Brain microvascular endothelial cell (primary cell): ENCODE measurements around the gene LENG8.

ENCODE experiments used
- DNase-seq: peaks from one replicate; pipeline ENCODE4 v3.0.0-alpha.2; 2020
- H3K27ac ChIP-seq: fragments of 250-450 bp; sonication (Bioruptor Pico); 2 replicates; pipeline ENCODE4 v1.5.1; 2020; ENCODE audit warnings: mild to moderate bottlenecking, moderate library complexity
- H3K27me3 ChIP-seq: fragments of 250-450 bp; sonication (Bioruptor Pico); replicated peaks from 2 replicates; pipeline ENCODE4 v1.5.1; 2020; ENCODE audit warnings: mild to moderate bottlenecking
- H3K36me3 ChIP-seq: fragments of 250-450 bp; sonication (Bioruptor Pico); replicated peaks from 2 replicates; pipeline ENCODE4 v1.5.1; 2020; ENCODE audit warnings: mild to moderate bottlenecking
- H3K4me3 ChIP-seq: 2 replicates; pipeline ENCODE4 v1.5.1; 2011; ENCODE audit warnings: low read depth, mild to moderate bottlenecking, control low read depth, low read length, moderate library complexity
- CTCF ChIP-seq: IDR thresholded peaks from 2 replicates; pipeline ENCODE4 v1.5.1; 2011; ENCODE audit warnings: low read depth, mild to moderate bottlenecking, moderate library complexity, low read length, control low read depth, inconsistent platforms; ENCODE audit errors: missing control alignments
- in situ Hi-C: cut with HindIII; loops from 2 replicates; pipeline ENCODE4 v1.10.0; 2017; ENCODE audit warnings: low sequenced_read_pairs, low pct_ligation_motif_present

The LENG8 gene

DNA sequence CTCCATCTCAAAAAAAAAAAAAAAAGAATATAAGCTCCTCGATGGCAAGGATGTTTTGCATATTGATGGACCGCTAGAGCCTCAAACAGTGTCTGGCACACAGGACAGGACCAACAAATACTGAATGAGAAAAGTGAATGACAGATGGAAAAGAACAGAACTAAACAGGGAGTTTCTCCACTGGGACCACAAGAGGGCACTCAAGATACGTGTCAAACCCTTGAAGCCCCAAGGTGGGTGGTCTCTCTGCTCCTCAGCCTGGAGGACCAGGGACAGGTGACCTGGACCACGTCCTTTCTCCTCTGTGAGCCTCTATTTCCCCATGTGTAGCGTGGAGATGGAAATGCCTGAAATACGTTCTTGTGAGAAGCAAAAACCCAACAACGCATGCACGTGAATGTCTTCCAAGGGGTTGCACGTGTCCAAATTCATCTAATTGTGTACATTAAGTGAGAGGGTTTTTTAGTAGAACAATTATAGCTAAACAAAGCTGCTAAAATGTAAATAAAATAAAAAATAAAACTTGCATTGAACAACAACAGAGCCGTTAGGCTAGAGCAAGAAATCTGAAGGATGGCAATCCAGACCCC is 29.8 kb downstream of the LENG8 start:
- in situ Hi-C loops: no loop called here
- DNase-seq: no peak

GRCh38 chr19:54480051-54480450 is 31.1 kb downstream of the LENG8 start:
- in situ Hi-C loops: no loop called here
- no peak overlapping the region for H3K4me3 ChIP-seq
- no peaks in the 10 kb centered on the region for H3K36me3 ChIP-seq
- H3K27ac ChIP-seq: no peak overlapping the region
- no peak for DNase-seq
- no peaks in the 10 kb centered on the region for H3K27me3 ChIP-seq
- no peak for TF ChIP-seq CTCF

More for the DNA sequence above, 29.8 kb downstream of the LENG8 start:
- Histone ChIP-seq H3K27me3 (no peaks in the 10 kb centered on the region), H3K4me3 (no peak overlapping the region), H3K36me3 (no peaks in the 10 kb centered on the region), H3K27ac (no peak overlapping the region)
- TF ChIP-seq CTCF: peak; percentile 78

GRCh38 chr19:54481326-54481930 is 32.4 kb downstream of the LENG8 start:
- H3K27ac ChIP-seq: no peak overlapping the region
- H3K27me3 ChIP-seq: no peaks in the 10 kb centered on the region
- peak; percentile 84 for TF ChIP-seq CTCF
- DNase-seq: no peak
- in situ Hi-C loops: no loop called here
- no peak overlapping the region for H3K4me3 ChIP-seq
- H3K36me3 ChIP-seq: no peaks in the 10 kb centered on the region

DNA sequence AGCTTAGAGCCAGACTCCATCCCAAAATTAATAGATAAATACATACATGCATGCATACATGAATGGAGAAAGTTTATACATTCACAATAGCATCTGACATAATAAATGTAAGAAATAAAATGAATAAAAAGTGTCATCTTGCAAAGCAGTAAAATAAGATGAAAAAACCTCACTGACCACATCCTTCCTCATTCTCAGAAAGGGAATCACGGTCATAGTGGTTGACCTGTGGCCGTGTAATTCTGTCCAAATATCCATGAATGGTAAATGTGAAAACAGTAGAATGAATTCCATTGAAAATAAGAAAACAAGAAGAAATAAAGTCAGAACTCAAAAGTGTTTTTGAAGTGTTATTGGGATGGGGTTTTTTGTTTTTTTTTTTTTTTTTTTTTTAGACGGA is 33.9 kb downstream of the LENG8 start:
- Histone ChIP-seq H3K27me3 (no peaks in the 10 kb centered on the region), H3K36me3 (no peaks in the 10 kb centered on the region), H3K27ac (no peak overlapping the region), H3K4me3 (no peak overlapping the region)
- TF ChIP-seq CTCF: no peak
- in situ Hi-C loops: no loop called here
- DNase-seq: no peak

DNA sequence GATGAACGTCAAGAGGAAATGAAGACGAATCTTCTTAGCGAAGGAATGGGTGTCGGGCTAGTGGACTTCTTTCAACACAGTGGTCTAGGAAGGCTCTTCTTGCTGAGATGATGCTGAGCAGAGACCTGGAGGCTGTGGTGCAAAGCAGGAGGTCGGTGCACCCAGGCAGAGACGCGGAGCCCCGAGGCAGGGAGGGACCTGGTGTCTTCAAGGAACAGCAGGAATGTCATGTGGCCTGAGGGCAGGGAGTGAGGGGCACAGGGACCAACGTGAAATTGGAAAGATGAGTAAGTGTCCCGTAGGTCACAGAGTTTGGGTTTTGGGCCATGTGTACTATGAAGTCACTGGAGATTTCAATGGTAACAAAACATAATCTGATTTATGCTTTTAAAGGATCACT is 35.5 kb downstream of the LENG8 start:
- Histone ChIP-seq H3K4me3 (no peak overlapping the region), H3K36me3 (no peaks in the 10 kb centered on the region), H3K27ac (no peak overlapping the region), H3K27me3 (no peaks in the 10 kb centered on the region)
- DNase-seq: no peak
- in situ Hi-C loops: no loop called here
- TF ChIP-seq CTCF: no peak

- Histone ChIP-seq H3K4me3 (no peak overlapping the region), H3K27ac (no peak overlapping the region), H3K27me3 (no peaks in the 10 kb centered on the region), H3K36me3 (no peaks in the 10 kb centered on the region)
- in situ Hi-C loops: no loop called here
- no peak for TF ChIP-seq CTCF
- peak; percentile 31 for DNase-seq
Observed at GRCh38 chr19:54485851-54486250, 36.9 kb downstream of the LENG8 start.
